ENCODE data around the gene CRHR1. TPM values are rescaled to one million over a fixed set of nuclear protein-coding genes. Genes with fewer than 3 reads are reported as not detected.
A peak's percentile ranks its signal among the peaks of the same experiment; 100 is the strongest.

The CRHR1 gene
- total RNA-seq = not detected

DNA sequence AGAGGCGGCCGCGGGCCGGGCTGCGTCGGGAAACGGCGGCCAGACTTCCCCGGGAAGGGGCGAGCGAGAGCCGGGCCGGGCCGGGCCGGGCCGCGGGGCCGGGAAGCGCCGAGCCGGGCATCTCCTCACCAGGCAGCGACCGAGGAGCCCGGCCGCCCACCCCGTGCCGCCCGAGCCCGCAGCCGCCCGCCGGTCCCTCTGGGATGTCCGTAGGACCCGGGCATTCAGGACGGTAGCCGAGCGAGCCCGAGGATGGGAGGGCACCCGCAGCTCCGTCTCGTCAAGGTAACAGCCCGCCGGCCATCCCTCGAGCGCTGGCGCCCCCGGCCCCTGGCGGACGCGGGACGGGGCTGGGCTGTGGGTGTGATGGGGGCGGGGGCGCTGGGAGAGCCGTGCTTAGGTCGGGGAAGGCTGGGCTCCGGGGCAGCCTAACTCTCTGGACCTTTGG, at the start of gene CRHR1:
Gene CRHR1, plus strand, starts transcription at position 28 of the 448 bp plus-strand sequence. Its CDS starts 225 bp downstream, at position 253.
- DNase-seq (ENCODE audit: low spot score) = no peak
- peak within 1 kb of the TSS; percentile 73 for H3K4me3 ChIP-seq
- ATAC-seq (ENCODE audit: insufficient number of reproducible peaks, low FRiP score, low read depth) = no peak
- H3K36me3 ChIP-seq = no peaks in the 10 kb centered on the region
- H3K27me3 ChIP-seq (replicated peaks; ENCODE audit: insufficient read depth) = peaks cover 17% of the 10 kb centered on the region
- H3K4me1 ChIP-seq (ENCODE audit: control insufficient read depth in 1 of 2, low read depth in 2 of 2) = peaks cover 13 to 22% of the 10 kb centered on the region in 2 donors
- TF ChIP-seq CTCF (IDR thresholded peaks at IDR 0.05) = no peak
- H3K27ac ChIP-seq = no peak within 1 kb of the TSS
- H3K9me3 ChIP-seq = no peaks in the 10 kb centered on the region

- Histone ChIP-seq H3K27ac (no peak overlapping the region), H3K4me3 (no peak overlapping the region), H3K36me3 (no peaks in the 10 kb centered on the region), H3K9me3 (peaks cover 12% of the 10 kb centered on the region), H3K27me3 (replicated peaks; ENCODE audit: insufficient read depth) (no peaks in the 10 kb centered on the region), H3K4me1 (ENCODE audit: control insufficient read depth in 1 of 2, low read depth in 2 of 2) (no peaks in the 10 kb centered on the region)
- no peak for TF ChIP-seq CTCF (IDR thresholded peaks at IDR 0.05)
- DNase-seq (ENCODE audit: low spot score) (no peak), ATAC-seq (ENCODE audit: insufficient number of reproducible peaks, low FRiP score, low read depth) (no peak)
Measured at GRCh38 chr17:45734598-45734997, 49.5 kb upstream of the CRHR1 start.

- DNase-seq (ENCODE audit: low spot score) = no peak
- no peak overlapping the region for H3K4me3 ChIP-seq
- no peaks in the 10 kb centered on the region for H3K36me3 ChIP-seq
- peaks cover 12% of the 10 kb centered on the region for H3K9me3 ChIP-seq
- H3K4me1 ChIP-seq (ENCODE audit: control insufficient read depth in 1 of 2, low read depth in 2 of 2) = no peaks in the 10 kb centered on the region
- H3K27ac ChIP-seq = no peak overlapping the region
- H3K27me3 ChIP-seq (replicated peaks; ENCODE audit: insufficient read depth) = no peaks in the 10 kb centered on the region
- TF ChIP-seq CTCF (IDR thresholded peaks at IDR 0.05) = no peak
- no peak for ATAC-seq (ENCODE audit: insufficient number of reproducible peaks, low FRiP score, low read depth)
Measured at GRCh38 chr17:45735488-45735887, 48.6 kb upstream of the CRHR1 start.

DNA sequence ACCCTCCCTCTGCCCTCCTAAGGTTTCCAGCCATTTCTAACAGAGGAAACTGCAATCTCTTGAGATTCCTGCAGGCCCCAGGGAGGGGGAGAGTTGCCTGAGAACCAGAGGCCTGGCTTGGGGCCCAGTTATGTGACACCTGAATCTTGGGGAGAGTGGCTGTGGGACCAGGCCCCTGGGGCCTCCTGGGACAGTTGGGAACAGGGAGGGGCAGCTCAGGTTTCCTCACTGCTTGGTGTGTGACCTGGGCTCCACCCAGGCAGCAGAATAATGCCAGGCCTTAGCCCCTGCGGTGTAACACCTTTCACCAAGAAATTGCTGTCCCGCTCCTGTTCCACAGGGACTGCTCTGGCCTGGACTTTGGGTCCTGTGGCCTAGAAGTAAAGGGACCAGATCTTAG, 44.3 kb upstream of the CRHR1 start:
- no peak for ATAC-seq (ENCODE audit: insufficient number of reproducible peaks, low FRiP score, low read depth)
- Histone ChIP-seq H3K36me3 (no peaks in the 10 kb centered on the region), H3K27ac (no peak overlapping the region), H3K9me3 (no peaks in the 10 kb centered on the region), H3K27me3 (replicated peaks; ENCODE audit: insufficient read depth) (no peaks in the 10 kb centered on the region), H3K4me1 (ENCODE audit: control insufficient read depth in 1 of 2, low read depth in 2 of 2) (no peaks in the 10 kb centered on the region), H3K4me3 (no peak overlapping the region)
- no peak for DNase-seq (ENCODE audit: low spot score)
- no peak for TF ChIP-seq CTCF (IDR thresholded peaks at IDR 0.05)

- no peak for TF ChIP-seq CTCF (IDR thresholded peaks at IDR 0.05)
- Histone ChIP-seq H3K9me3 (no peaks in the 10 kb centered on the region), H3K36me3 (no peaks in the 10 kb centered on the region), H3K27ac (no peak overlapping the region), H3K4me3 (no peak overlapping the region), H3K4me1 (ENCODE audit: control insufficient read depth in 1 of 2, low read depth in 2 of 2) (no peaks in the 10 kb centered on the region), H3K27me3 (replicated peaks; ENCODE audit: insufficient read depth) (no peaks in the 10 kb centered on the region)
- ATAC-seq (ENCODE audit: insufficient number of reproducible peaks, low FRiP score, low read depth) = no peak
- no peak for DNase-seq (ENCODE audit: low spot score)
Measured at GRCh38 chr17:45740553-45741330, 43.4 kb upstream of the CRHR1 start.
